ENCODE measurements around the gene PPP1R3A.
A peak's percentile ranks its signal among the peaks of the same experiment; 100 is the strongest.

PPP1R3A gene

DNA sequence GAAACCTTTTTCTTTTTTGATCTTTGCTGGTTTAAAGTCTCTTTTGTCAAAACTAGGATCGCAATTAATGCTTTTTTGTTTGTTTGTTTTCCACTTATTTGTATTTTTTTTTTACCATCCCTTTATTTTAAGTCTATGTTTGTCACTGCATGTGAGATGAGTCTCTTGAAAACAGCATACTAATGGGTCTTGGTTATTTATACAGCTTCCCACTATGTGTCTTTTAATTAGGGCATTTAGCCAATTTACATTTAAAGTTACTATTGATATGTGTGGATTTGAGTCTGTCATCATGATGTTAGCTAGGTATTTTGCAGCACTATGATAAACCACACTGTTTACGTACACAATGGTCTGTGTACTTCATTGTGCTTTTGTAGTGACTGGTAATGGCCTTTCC, 34.7 kb upstream of the PPP1R3A start:
- peaks cover 61% of the 10 kb centered on the region for H3K9me3 ChIP-seq (ENCODE audit: control insufficient read depth, low read length)
- H4K8ac ChIP-seq (ENCODE audit: low read length) = no peak overlapping the region
- H4K91ac ChIP-seq (ENCODE audit: low read length) = no peak overlapping the region
- H3K9ac ChIP-seq (ENCODE audit: low read length) = no peak overlapping the region
- H2AFZ ChIP-seq (ENCODE audit: low read depth, low read length) = no peak overlapping the region
- H3K4me2 ChIP-seq (ENCODE audit: low read length, poor library complexity, severe bottlenecking) = no peak overlapping the region
- H3K27ac ChIP-seq (ENCODE audit: low read length, poor library complexity, severe bottlenecking) = no peak overlapping the region
- H2AK5ac ChIP-seq (ENCODE audit: low read length, severe bottlenecking) = no peak overlapping the region
- no peaks in the 10 kb centered on the region for H3K79me1 ChIP-seq (replicated peaks; ENCODE audit: low read length, poor library complexity, severe bottlenecking)
- H3K14ac ChIP-seq (ENCODE audit: low read length in 2 of 2) = no peak overlapping the region
- H3K4me3 ChIP-seq (ENCODE audit: insufficient read depth in 1 of 2, low read depth in 1 of 2, low read length in 2 of 2) = no peak overlapping the region
- H3K4ac ChIP-seq (ENCODE audit: low read depth in 1 of 2, low read length in 2 of 2) = no peak overlapping the region
- no peak overlapping the region for H2BK120ac ChIP-seq (ENCODE audit: low read depth, low read length)
- H2BK12ac ChIP-seq (ENCODE audit: low read length in 2 of 2) = no peak overlapping the region
- no peak overlapping the region for H3K18ac ChIP-seq (ENCODE audit: low read depth in 1 of 2, low read length in 2 of 2)
- no peaks in the 10 kb centered on the region for H3K27me3 ChIP-seq (ENCODE audit: control insufficient read depth in 1 of 2, insufficient read depth in 1 of 2, low read length in 2 of 2)
- H3K4me1 ChIP-seq (ENCODE audit: control insufficient read depth, insufficient read depth, low read depth, low read length) = no peaks in the 10 kb centered on the region
- no peak overlapping the region for H2BK5ac ChIP-seq (ENCODE audit: low read depth, low read length, poor library complexity, severe bottlenecking)
- no peak for DNase-seq
- 64% methylated on average over 1 of the region's 2 CpGs for WGBS
- H3K36me3 ChIP-seq (ENCODE audit: control insufficient read depth in 1 of 2, insufficient read depth in 2 of 2, low read depth in 1 of 2, low read length in 2 of 2) = no peaks in the 10 kb centered on the region
- H2BK15ac ChIP-seq (ENCODE audit: low read depth, poor library complexity, severe bottlenecking) = no peak overlapping the region
- no peak overlapping the region for H3K23ac ChIP-seq (ENCODE audit: low read length in 2 of 2)

DNA sequence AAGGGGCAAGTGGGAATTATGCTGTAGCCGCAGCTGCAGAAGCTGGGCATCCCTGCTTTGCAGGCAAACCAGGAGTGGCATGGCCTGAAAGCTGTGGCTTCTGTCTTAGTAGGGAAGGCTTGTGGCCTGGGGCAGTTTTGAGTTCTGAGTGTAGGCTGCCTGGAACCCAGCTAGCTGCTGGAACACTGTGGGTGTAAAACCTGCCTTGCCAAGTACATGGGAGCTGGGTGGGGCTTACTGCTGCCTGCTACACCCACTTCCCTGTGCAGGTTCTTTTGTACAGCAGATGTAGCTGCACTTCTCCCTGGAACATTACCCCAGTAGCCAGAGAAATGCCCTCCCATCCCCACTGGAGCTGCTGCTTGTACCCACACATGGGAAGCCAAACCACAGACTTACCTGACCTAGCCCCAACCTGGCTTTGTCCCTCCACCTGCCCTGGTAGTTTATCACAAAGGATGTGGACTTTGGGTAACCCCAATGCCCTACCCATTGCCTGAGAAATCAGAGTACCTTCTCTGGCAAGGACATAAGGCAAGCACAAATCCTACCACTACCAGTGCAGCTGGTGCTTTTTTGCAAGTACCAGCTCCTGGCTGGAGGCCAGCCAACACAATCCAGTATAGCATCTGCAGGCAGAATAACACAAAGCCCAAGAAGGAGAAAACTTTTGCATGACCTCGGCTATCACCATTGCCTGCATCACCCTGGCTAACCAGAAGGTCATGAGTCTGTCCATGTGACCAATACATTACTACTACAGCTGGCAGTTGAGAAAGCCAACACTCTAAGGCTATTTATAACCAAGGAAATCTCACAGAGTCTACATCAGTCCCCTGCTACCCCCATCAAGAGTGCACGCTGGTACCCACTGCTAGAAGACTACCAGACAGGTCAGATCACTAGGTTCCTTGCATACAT, 26.5 kb upstream of the PPP1R3A start:
- peaks cover 0 to 5% of the 10 kb centered on the region in 2 experiments for H3K27me3 ChIP-seq (ENCODE audit: control insufficient read depth in 1 of 2, insufficient read depth in 1 of 2, low read length in 2 of 2)
- peaks cover 5% of the 10 kb centered on the region for H3K9me3 ChIP-seq (ENCODE audit: control insufficient read depth, low read length)
- H3K18ac ChIP-seq (ENCODE audit: low read depth in 1 of 2, low read length in 2 of 2) = no peak overlapping the region
- no peak overlapping the region for H2AK5ac ChIP-seq (ENCODE audit: low read length, severe bottlenecking)
- no peaks in the 10 kb centered on the region for H3K36me3 ChIP-seq (ENCODE audit: control insufficient read depth in 1 of 2, insufficient read depth in 2 of 2, low read depth in 1 of 2, low read length in 2 of 2)
- H2BK5ac ChIP-seq (ENCODE audit: low read depth, low read length, poor library complexity, severe bottlenecking) = no peak overlapping the region
- no peak overlapping the region for H3K4me2 ChIP-seq (ENCODE audit: low read length, poor library complexity, severe bottlenecking)
- no peak overlapping the region for H2BK15ac ChIP-seq (ENCODE audit: low read depth, poor library complexity, severe bottlenecking)
- H3K4ac ChIP-seq (ENCODE audit: low read depth in 1 of 2, low read length in 2 of 2) = no peak overlapping the region
- WGBS = 59% methylated on average over 3 of the region's 3 CpGs
- no peak overlapping the region for H4K91ac ChIP-seq (ENCODE audit: low read length)
- H2BK120ac ChIP-seq (ENCODE audit: low read depth, low read length) = no peak overlapping the region
- H3K27ac ChIP-seq (ENCODE audit: low read length, poor library complexity, severe bottlenecking) = no peak overlapping the region
- no peak overlapping the region for H3K23ac ChIP-seq (ENCODE audit: low read length in 2 of 2)
- H3K14ac ChIP-seq (ENCODE audit: low read length in 2 of 2) = no peak overlapping the region
- no peak overlapping the region for H2BK12ac ChIP-seq (ENCODE audit: low read length in 2 of 2)
- H3K4me1 ChIP-seq (ENCODE audit: control insufficient read depth, insufficient read depth, low read depth, low read length) = no peaks in the 10 kb centered on the region
- H4K8ac ChIP-seq (ENCODE audit: low read length) = no peak overlapping the region
- H3K4me3 ChIP-seq (ENCODE audit: insufficient read depth in 1 of 2, low read depth in 1 of 2, low read length in 2 of 2) = no peak overlapping the region
- no peak overlapping the region for H2AFZ ChIP-seq (ENCODE audit: low read depth, low read length)
- no peak for DNase-seq
- no peak overlapping the region for H3K9ac ChIP-seq (ENCODE audit: low read length)
- no peaks in the 10 kb centered on the region for H3K79me1 ChIP-seq (replicated peaks; ENCODE audit: low read length, poor library complexity, severe bottlenecking)

DNA sequence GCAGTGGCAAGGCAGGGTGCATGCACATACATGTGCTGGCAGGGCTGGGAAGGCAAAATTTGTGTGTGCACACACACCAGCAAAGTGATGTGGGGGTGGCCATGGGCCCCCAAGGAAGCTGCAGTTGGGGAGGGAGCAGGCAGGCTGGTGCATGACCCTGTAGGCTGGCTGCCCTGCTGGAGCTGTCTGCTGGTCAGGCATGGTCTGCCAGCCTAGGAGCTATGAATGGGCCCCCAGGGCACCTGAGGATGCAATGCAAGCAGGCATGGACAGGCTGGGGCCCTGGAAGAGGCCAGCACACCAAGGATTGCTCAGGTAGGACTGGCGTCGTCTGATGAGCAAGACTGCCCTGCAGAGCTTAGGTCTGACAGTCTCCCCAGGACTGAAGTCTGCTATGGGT, 18.2 kb upstream of the PPP1R3A start:
- H3K4me1 ChIP-seq (ENCODE audit: control insufficient read depth, insufficient read depth, low read depth, low read length) = no peaks in the 10 kb centered on the region
- 73% methylated on average over 2 of the region's 2 CpGs for WGBS

DNA sequence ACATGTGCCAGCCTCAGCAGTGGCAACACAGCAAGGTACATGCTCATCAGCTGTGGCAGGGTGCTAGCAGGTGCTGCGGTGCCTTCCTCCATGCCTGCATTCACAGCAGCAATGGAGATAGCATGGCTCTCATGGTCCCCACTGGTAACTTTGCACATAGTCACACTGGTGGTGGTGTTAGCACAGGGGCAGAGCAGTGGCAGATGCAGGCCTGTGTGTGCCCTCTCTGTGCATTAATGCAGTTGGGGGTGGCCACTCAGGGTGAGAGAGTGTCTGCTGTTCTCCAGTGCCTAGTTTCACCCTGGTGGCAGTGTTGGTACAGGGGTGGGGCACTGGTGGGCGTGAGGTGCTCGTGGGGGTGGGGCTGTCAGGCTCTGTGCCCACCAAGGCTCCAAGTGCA, 17.7 kb upstream of the PPP1R3A start:
- Histone ChIP-seq H3K14ac (ENCODE audit: low read length in 2 of 2) (peak overlapping the region in 1 of 2 experiments; percentile 44), H3K4me2 (ENCODE audit: low read length, poor library complexity, severe bottlenecking) (no peak overlapping the region), H3K36me3 (ENCODE audit: control insufficient read depth in 1 of 2, insufficient read depth in 2 of 2, low read depth in 1 of 2, low read length in 2 of 2) (no peaks in the 10 kb centered on the region), H3K4me1 (ENCODE audit: control insufficient read depth, insufficient read depth, low read depth, low read length) (no peaks in the 10 kb centered on the region), H3K9ac (ENCODE audit: low read length) (no peak overlapping the region), H3K9me3 (ENCODE audit: control insufficient read depth, low read length) (peaks cover 17% of the 10 kb centered on the region), H2BK15ac (ENCODE audit: low read depth, poor library complexity, severe bottlenecking) (no peak overlapping the region), H4K91ac (ENCODE audit: low read length) (no peak overlapping the region), H3K4me3 (ENCODE audit: insufficient read depth in 1 of 2, low read depth in 1 of 2, low read length in 2 of 2) (no peak overlapping the region), H4K8ac (ENCODE audit: low read length) (no peak overlapping the region), H3K27me3 (ENCODE audit: control insufficient read depth in 1 of 2, insufficient read depth in 1 of 2, low read length in 2 of 2) (no peaks in the 10 kb centered on the region), H2BK120ac (ENCODE audit: low read depth, low read length) (no peak overlapping the region), H3K27ac (ENCODE audit: low read length, poor library complexity, severe bottlenecking) (no peak overlapping the region), H2AK5ac (ENCODE audit: low read length, severe bottlenecking) (no peak overlapping the region), H3K18ac (ENCODE audit: low read depth in 1 of 2, low read length in 2 of 2) (no peak overlapping the region), H2BK5ac (ENCODE audit: low read depth, low read length, poor library complexity, severe bottlenecking) (no peak overlapping the region), H3K79me1 (replicated peaks; ENCODE audit: low read length, poor library complexity, severe bottlenecking) (no peaks in the 10 kb centered on the region), H3K4ac (ENCODE audit: low read depth in 1 of 2, low read length in 2 of 2) (no peak overlapping the region), H2BK12ac (ENCODE audit: low read length in 2 of 2) (no peak overlapping the region), H3K23ac (ENCODE audit: low read length in 2 of 2) (no peak overlapping the region), H2AFZ (ENCODE audit: low read depth, low read length) (no peak overlapping the region)
- 43% methylated on average over 3 of the region's 3 CpGs for WGBS
- no peak for DNase-seq

More for the DNA sequence above, 18.2 kb upstream of the PPP1R3A start:
- H3K27me3 ChIP-seq (ENCODE audit: control insufficient read depth in 1 of 2, insufficient read depth in 1 of 2, low read length in 2 of 2) = no peaks in the 10 kb centered on the region
- H4K91ac ChIP-seq (ENCODE audit: low read length) = no peak overlapping the region
- no peak overlapping the region for H3K4ac ChIP-seq (ENCODE audit: low read depth in 1 of 2, low read length in 2 of 2)
- no peak overlapping the region for H2BK15ac ChIP-seq (ENCODE audit: low read depth, poor library complexity, severe bottlenecking)
- no peak overlapping the region for H2AFZ ChIP-seq (ENCODE audit: low read depth, low read length)
- no peak overlapping the region for H3K9ac ChIP-seq (ENCODE audit: low read length)
- DNase-seq = no peak
- H2BK12ac ChIP-seq (ENCODE audit: low read length in 2 of 2) = no peak overlapping the region
- no peak overlapping the region for H2AK5ac ChIP-seq (ENCODE audit: low read length, severe bottlenecking)
- H2BK5ac ChIP-seq (ENCODE audit: low read depth, low read length, poor library complexity, severe bottlenecking) = no peak overlapping the region
- no peak overlapping the region for H2BK120ac ChIP-seq (ENCODE audit: low read depth, low read length)
- H3K4me3 ChIP-seq (ENCODE audit: insufficient read depth in 1 of 2, low read depth in 1 of 2, low read length in 2 of 2) = no peak overlapping the region
- no peaks in the 10 kb centered on the region for H3K36me3 ChIP-seq (ENCODE audit: control insufficient read depth in 1 of 2, insufficient read depth in 2 of 2, low read depth in 1 of 2, low read length in 2 of 2)
- H3K4me2 ChIP-seq (ENCODE audit: low read length, poor library complexity, severe bottlenecking) = no peak overlapping the region
- peaks cover 13% of the 10 kb centered on the region for H3K9me3 ChIP-seq (ENCODE audit: control insufficient read depth, low read length)
- no peak overlapping the region for H3K14ac ChIP-seq (ENCODE audit: low read length in 2 of 2)
- no peak overlapping the region for H4K8ac ChIP-seq (ENCODE audit: low read length)
- H3K18ac ChIP-seq (ENCODE audit: low read depth in 1 of 2, low read length in 2 of 2) = no peak overlapping the region
- H3K79me1 ChIP-seq (replicated peaks; ENCODE audit: low read length, poor library complexity, severe bottlenecking) = no peaks in the 10 kb centered on the region
- H3K23ac ChIP-seq (ENCODE audit: low read length in 2 of 2) = no peak overlapping the region
- H3K27ac ChIP-seq (ENCODE audit: low read length, poor library complexity, severe bottlenecking) = no peak overlapping the region
